GM19043 (cell line): Measurements from ENCODE around the gene CPA5.

Experiments
- ATAC-seq: cut with Tn5 transposase; IDR thresholded peaks from one replicate; pipeline ENCODE4 v1.9.1; 2021; ENCODE audit warnings: low read depth; ENCODE audit not compliant: unreplicated experiment

CPA5 gene

DNA sequence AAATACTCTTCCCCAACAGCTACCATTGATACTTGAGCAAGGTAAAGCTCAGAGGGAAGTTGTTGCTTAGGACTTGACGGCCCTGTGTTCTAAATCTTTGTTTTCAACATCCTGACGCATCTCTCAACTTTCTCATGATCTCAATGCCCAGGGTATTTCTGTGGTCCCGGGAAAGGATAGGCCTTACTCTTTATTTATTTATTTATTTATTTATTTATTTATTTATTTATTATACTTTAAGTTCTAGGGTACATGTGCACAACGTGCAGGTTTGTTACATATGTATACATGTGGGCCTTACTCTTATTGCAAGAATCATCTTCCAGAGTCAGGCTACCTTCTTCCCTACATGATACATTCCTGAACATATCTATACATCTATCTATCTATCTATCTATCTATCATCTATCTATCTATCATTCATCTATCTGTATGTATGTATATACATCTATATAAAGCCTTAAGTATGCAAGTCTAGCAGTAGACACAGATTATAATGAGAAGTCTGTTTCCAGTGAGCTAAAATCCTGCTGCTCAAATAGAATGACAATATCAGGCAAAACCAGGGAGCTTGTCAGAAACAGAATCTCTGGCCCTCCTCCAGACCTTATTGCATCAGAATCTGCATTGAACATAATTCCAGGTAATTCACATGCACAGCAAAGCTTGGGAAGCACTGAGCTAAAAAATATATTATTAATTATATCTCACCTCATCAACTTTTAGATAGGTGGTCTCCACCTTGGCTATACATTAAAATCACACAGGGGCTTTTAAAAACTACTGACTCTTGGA is 12.2 kb upstream of the CPA5 start:
- no peak for ATAC-seq

DNA sequence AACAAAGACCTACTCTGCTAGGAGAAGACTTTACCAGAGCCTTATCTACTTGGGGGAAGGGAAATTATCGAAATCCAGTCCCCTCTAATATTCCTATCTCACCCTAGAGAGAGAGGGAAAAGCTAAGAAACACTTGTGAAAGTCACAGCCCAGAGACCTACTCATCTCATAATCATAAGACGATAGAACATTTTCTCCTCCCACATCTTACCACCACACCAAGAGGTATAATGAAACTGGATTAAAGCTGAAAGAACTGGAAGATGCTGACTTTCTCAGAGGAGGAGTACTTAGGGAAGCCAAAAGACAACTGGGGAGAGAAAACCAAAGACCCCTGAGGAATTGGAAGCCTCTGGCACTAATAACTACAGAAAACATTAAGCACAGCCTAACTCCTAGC is 10.8 kb upstream of the CPA5 start:
- ATAC-seq, result no peak

- no peak for ATAC-seq
These were observed 10.3 kb upstream of the CPA5 start for GRCh38 chr7:130334274-130334673.

- ATAC-seq, result no peak
These were observed 7.1 kb upstream of the CPA5 start for GRCh38 chr7:130337410-130337971.

GRCh38 chr7:130338233-130338632 is 6.4 kb upstream of the CPA5 start:
- ATAC-seq, result no peak

GRCh38 chr7:130341882-130342281 is 2.7 kb upstream of the CPA5 start:
- ATAC-seq, result no peak

DNA sequence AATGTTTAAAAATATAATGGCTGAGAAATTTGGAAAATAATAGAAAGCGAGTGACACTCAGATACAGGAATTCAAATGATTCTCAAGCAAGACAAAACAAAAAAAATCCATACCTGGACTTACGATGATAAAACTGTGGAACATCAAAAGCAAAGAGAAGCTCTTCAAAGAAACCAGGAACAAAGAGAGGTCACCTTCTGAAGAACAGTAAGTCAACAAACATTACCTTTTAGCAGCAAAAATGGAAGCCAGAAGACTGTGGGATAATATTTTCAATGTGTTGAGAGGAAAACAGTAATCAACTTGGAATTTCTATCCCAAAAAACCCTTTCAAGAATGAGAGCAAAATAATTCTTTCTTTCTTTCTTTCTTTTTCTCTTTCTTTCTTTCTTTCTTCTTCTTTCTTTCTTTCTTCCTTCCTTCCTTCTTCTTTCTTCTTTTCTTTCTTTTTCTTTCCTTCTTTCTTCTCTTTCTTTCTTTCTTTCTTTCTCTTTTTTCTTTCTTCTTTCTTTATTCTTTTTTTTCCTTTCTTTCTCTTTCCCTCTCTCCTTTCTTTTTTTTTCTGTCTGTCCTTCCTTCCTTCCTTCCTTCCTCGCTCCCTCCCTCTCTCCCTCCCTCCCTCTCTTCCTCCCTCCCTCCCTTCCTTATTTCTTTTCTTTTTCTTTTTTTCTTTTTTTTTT is 1.8 kb upstream of the CPA5 start:
- ATAC-seq, result no peak

- ATAC-seq, result no peak
These were observed 520 bp downstream of the CPA5 start for GRCh38 chr7:130345136-130345535.

DNA sequence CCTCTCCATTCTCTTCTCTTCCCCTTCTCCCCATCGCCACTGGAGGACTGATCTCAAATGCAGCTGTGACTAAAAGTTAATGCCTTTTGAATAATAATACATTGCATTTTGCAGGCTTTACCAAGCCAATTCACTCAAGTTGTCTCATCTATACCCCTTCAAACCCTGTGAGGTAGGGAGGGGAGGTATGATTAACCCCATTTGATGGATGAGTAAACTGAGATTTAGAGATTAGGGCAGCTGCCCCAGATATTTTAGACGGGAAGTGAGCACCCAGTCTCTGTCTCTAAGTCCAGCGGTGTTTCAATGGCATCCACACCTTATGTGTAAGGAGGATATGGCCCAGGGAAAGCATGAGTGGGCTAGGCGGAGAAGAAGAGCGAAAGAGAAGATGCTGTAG is 1.1 kb downstream of the CPA5 start:
- ATAC-seq, result no peak

DNA sequence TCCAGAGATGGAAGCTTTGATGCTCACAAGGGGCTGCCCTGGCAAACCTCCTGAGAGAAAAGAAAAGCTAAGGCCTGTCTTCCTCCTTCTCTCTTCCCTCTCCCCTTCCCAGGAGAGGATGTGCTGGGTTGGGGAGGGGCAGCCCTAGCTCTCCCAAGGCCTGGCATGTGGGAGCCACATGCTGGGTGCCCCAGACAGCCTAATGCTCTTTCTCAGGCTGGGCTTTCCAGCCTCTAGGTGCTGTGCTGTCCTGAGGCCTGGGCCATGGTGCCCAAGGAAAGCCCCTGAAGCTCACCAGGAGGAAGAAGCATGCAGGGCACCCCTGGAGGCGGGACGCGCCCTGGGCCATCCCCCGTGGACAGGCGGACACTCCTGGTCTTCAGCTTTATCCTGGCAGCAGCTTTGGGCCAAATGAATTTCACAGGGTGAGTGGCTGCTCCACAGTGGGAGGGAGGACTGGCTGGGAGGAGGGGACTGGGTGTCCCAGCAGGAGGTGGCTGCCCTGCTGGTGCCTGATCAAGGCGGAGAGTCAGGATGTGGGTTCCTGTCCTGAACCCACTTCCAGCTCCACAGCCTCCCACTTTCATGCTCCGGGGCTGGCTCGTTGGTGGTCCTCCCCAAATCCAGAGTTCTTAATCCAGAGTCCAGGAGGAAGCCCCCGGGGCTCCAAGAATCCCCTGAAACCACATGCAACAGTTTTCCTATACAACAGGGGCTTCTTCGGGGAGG is 1.7 kb downstream of the CPA5 start:
- ATAC-seq, result no peak

DNA sequence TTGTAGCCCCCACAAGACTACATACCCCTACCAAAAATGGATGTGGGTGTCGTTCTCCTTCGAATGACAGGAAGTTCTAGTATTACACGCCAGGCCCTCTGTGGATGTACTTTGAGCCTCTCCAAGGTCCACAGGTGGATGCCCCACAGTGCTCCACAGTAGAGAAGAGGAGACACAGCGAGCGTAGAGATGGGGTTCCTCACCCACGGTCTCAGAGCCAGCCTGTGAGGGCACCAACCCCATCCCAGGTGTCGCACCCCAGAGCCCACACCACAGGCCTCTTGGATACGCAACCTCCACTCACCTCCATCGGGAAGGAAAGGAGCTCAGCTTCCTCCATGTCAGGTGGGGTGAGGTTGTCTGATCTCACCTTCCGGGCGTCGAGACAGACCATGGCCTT is 2.3 kb downstream of the CPA5 start:
- ATAC-seq, result no peak

- no peak for ATAC-seq
These were observed 5.5 kb downstream of the CPA5 start for GRCh38 chr7:130349911-130350782.

DNA sequence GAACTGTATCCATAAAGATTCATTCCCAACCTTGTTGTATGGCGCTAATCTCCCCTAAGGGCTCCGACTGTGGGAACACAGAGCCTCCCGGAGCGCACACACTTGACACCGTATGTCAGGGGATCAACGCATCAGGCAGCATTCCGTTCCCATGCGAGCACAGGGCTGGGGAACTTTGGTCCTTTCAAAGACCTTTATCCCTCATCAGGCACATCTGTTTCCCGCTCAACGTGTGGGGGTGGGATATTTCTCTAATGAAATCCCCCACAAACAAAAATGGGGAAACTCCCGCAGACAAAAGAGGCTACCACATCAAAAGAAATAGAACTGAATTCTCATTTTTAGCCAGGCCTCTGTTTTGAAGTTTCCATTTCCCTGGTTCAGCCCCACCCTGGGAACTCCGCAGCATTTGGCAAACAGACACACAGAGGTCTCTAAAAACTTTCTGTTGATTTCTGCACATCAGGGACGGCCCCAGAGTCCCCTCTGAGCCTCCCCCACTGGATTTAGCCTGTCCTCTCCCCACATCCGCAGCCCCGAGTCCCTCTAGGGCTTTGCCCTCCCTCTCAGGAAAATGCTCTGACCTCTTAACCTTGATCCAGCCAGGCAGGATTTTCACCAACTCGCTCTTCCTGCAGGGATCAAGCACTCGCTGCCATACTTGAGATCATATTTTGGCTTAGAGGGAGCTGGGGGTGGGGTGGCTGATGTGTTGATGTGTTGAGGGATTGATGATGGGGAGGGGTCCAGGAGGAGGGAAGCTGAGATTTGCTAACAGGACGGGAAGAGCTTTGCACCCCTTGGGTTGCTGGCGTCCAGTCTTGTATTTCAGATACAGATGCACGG is 6.6 kb downstream of the CPA5 start:
- no peak for ATAC-seq

DNA sequence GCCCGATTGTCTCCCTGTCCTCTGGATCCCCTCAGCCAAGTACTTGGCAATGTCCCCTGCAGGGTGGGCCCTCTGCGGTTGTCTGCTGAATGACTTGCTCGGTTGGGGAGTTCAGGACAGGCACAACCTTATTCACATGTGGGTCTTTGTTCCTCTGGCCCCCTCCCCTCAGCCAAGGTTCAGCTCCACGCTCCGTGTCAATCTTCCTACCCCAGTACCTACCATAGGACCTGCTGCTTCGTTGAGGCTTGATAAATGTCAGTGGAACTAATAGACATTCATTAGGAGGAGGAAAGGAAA is 7.1 kb downstream of the CPA5 start:
- no peak for ATAC-seq

DNA sequence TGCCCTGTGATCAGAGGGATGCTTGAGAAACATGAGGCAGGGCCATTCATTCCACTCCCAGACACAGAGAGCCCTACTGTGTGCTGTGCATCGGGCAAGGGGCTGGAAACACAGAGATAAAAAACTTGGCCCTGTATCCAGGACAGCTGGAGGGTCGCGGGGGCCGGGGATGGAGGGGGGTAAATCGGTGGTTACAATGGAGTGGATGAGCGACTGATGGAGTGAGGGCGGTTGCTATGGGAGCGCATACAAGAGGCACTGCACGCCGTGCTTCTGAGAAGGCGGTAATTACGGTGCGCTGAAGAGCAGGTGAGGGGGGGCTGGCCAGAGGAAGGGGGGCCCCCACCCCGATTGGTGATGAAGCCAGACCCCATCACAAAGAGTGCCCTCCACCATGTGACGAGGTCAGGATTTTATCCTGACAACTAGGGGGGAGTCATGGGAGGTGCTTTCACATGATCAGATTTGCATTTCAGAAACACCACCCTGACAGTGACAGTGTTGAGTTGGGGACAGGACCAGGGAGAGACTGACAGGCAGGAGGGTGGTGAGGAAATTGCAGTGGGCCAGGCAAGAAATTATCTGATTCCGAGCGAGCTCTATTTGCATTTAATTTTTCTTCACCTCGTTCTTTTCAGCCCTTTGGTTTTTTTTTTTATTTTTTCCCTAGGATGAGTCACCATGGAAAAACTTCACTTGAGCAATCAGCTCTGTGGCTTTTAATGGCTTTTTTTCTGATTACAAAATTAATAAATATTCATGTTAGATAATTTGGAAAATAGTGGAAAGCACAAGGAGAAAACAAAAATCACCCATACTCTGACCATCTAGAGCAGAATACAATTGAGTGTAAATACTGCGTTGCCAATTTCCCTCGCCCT is 7.8 kb downstream of the CPA5 start:
- ATAC-seq, result no peak

DNA sequence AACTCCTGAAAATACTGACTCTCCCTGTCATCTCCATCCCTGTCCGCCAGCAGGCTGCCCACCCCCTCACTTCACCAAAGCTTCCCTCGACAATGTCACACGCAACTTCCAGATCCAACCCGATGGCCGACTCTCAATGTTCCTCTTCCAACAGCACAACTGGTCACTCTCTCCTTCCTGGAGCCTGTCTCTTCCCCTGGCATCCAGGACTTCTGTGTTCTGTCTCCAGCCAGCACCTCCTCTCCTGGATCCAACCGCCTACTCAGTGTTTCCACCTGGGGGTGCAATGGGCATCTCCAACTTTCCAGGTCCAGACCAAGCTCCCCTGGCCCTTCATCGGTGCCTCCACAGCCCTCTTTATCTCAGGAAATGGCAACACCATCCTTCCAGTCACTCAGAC is 8.6 kb downstream of the CPA5 start:
- ATAC-seq, result no peak

GRCh38 chr7:130356121-130356875 is 11.7 kb downstream of the CPA5 start:
- no peak for ATAC-seq
